ENCODE results near the gene TMEM79.

DNA sequence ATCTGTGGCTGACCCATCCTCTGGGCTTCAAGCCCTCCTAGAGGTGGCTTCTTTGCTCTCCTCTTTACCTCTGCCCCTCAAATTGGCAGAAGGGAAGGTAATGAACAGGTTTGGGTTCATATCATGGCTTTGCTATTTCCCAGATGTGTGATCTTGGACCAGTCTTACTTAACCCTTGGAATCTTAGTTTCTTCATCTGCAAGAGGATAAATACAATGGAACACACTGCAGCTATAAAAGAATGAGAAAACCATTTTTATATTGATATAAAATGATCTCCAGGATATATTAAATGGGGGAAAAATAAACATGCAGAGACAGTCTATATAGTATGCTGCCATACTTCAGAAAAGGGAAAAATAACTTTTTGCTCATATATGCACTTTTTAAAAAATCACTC lies 5.7 kb downstream of the TMEM79 start:
- TF ChIP-seq, protein P1, sequence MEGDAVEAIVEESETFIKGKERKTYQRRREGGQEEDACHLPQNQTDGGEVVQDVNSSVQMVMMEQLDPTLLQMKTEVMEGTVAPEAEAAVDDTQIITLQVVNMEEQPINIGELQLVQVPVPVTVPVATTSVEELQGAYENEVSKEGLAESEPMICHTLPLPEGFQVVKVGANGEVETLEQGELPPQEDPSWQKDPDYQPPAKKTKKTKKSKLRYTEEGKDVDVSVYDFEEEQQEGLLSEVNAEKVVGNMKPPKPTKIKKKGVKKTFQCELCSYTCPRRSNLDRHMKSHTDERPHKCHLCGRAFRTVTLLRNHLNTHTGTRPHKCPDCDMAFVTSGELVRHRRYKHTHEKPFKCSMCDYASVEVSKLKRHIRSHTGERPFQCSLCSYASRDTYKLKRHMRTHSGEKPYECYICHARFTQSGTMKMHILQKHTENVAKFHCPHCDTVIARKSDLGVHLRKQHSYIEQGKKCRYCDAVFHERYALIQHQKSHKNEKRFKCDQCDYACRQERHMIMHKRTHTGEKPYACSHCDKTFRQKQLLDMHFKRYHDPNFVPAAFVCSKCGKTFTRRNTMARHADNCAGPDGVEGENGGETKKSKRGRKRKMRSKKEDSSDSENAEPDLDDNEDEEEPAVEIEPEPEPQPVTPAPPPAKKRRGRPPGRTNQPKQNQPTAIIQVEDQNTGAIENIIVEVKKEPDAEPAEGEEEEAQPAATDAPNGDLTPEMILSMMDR (conservative IDR thresholded peaks at IDR 0.05; ENCODE audit: low read depth, low read length) = no peak
- no peak for TF ChIP-seq EZH2 (IDR thresholded peaks at IDR 0.05; ENCODE audit: borderline replicate concordance, low read depth, low read length, poor library complexity, severe bottlenecking)

All from A673 (cell line).